GM12872 (cell line): Measurements from ENCODE around the gene KLF11.

Experiments
- CTCF ChIP-seq: IDR thresholded peaks from 3 replicates; pipeline ENCODE4 v1.5.1; 2011; ENCODE audit warnings: low read depth, mild to moderate bottlenecking, low read length, moderate library complexity; ENCODE audit not compliant: insufficient read depth

KLF11 gene

GRCh38 chr2:10033251-10034006 lies 9.9 kb upstream of the KLF11 start:
- TF ChIP-seq CTCF = no peak

- no peak for TF ChIP-seq CTCF
Measured at GRCh38 chr2:10034333-10035052, 8.9 kb upstream of the KLF11 start.

- TF ChIP-seq CTCF = no peak
Measured at GRCh38 chr2:10035053-10035422, 8.3 kb upstream of the KLF11 start.

GRCh38 chr2:10035633-10036032 lies 7.7 kb upstream of the KLF11 start:
- TF ChIP-seq CTCF = no peak

GRCh38 chr2:10036095-10036884 lies 7.1 kb upstream of the KLF11 start:
- peak; percentile 64 for TF ChIP-seq CTCF

GRCh38 chr2:10038123-10038522 lies 5.2 kb upstream of the KLF11 start:
- TF ChIP-seq CTCF = no peak

- TF ChIP-seq CTCF = no peak
Measured at GRCh38 chr2:10038716-10039115, 4.6 kb upstream of the KLF11 start.
